Muscle of back (tissue), 13 donors: ENCODE results near the gene EGFLAM. TPM values are rescaled to one million over a fixed set of nuclear protein-coding genes. Genes with fewer than 3 reads are reported as not detected.

Experiments used
- DNase-seq, 3 donors: peaks; one replicate each; pipeline versions ENCODE4 v3.0.0 to v3.0.0-alpha.2; 2013
- long read RNA-seq, 9 donors: transcript quantifications; one replicate each; lab custom pipeline, GENCODE V29; 2026
- polyA plus RNA-seq, 10 donors: library from polyadenylated mRNA; unstranded; fragments of 120-200 nt; gene quantifications; one replicate each; pipeline ENCODE4 v1.2.1, GENCODE V29; 2013; ENCODE audit not compliant: insufficient read length in 10 of 10

The EGFLAM gene
- polyA plus RNA-seq = 10 to 100 TPM; 33.6 to 49.9 (median 45.7) TPM
- long read RNA-seq, donor 1, full-length matches to known transcripts = 11 of 11 reads
- long read RNA-seq, donor 1, partial matches to known transcripts = 0 of 11 reads
- long read RNA-seq, donor 1, other reads (novel, unspliced or antisense) = 0 of 11 reads
- long read RNA-seq, donor 2, transcript EGFLAM-205 (6 exons, 1,299 nt) = major isoform, 8 of 8 reads
- long read RNA-seq, donor 2, partial matches to known transcripts = 0 of 8 reads
- long read RNA-seq, donor 2, other reads (novel, unspliced or antisense) = 0 of 8 reads
- long read RNA-seq, donor 3 = 0 reads
- long read RNA-seq, donor 4, transcript EGFLAM-205 (6 exons, 1,299 nt) = major isoform, 7 of 8 reads
- long read RNA-seq, donor 4, partial matches to known transcripts = 0 of 8 reads
- long read RNA-seq, donor 4, other reads (novel, unspliced or antisense) = 0 of 8 reads
- long read RNA-seq, donor 5, transcript EGFLAM-205 (6 exons, 1,299 nt) = major isoform, 11 of 13 reads
- long read RNA-seq, donor 5, partial matches to known transcripts = 0 of 13 reads
- long read RNA-seq, donor 5, other reads (novel, unspliced or antisense) = 0 of 13 reads
- long read RNA-seq, donor 6, transcript EGFLAM-205 (6 exons, 1,299 nt) = major isoform, 14 of 16 reads
- long read RNA-seq, donor 6, partial matches to known transcripts = 0 of 16 reads
- long read RNA-seq, donor 6, other reads (novel, unspliced or antisense) = 0 of 16 reads
- long read RNA-seq, donor 7, full-length matches to known transcripts = 12 of 12 reads
- long read RNA-seq, donor 7, partial matches to known transcripts = 0 of 12 reads
- long read RNA-seq, donor 7, other reads (novel, unspliced or antisense) = 0 of 12 reads
- long read RNA-seq, donor 8, partial matches to known transcripts = 0 of 3 reads
- long read RNA-seq, donor 8, other reads (novel, unspliced or antisense) = 0 of 3 reads
- long read RNA-seq, donor 9, partial matches to known transcripts = 0 of 3 reads
- long read RNA-seq, donor 9, other reads (novel, unspliced or antisense) = 0 of 3 reads

DNA sequence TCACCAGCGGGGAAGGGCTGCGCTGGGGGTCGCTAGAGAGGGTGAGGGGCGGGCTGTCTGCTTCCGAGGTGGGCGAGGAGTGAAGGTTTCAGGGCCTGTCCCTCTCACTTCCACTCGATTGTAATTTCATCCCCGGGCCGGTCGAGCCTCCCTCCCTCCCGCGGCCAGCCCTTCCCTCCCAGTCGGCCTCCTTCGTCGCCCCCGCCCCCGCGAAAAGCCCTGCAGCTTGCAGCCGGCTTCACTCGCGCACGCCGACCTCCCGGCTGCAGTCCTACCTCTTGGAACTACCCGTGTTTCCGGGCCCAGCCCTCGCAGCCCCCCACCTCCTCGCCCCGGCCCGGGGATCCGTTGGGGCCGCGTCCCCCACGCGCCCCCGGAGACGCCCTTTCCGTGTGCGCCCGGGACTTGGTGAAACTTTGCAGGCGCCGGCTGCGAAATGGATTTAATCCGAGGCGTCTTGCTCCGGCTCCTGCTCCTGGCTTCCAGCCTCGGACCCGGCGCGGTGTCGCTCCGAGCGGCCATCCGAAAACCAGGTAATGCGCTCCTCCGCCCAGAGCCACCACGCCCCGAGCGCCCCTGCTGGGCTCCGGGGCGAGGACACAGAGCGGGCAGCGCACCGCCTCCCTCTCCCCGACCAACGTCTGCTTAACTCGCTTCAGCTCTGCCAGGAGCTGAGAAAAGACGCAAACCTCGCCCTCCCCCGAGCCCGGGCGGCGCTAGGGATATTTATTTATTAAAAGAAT, at the start of gene EGFLAM:
EGFLAM (plus strand) TSS at position 241 of the 743 bp plus-strand sequence; CDS start at position 437, 196 bp downstream.
- peak in 1 of 3 donors; percentile 68 for DNase-seq

DNA sequence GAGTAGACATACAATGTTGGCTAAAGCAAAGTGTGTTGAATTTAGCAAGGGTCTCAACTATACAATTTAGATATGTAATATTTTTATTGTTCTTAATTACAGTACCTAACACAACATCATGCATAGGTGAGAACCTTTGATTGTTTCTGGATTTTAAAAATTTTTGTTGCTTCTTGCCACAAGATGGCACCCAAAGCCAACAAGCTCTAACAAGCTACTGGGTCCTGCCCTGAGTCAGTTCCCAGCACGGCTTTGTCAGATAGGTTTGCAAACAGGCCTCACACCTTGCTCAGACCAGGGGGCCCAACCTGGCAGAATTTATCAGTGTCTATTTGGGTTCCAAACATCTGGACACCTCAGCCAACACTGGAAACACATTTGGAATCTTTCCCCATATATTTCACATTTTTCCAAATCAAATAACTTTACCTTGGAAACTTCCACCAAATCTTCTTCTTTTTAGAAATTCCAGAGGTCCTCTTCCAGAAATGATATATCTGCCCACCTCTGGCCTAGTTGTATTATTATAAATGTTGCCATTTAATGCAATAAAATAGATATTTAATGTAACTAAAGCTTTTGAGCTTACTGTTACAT, 49.5 kb upstream of the EGFLAM start:
- peak; percentile 4 to 50 (median 20) for DNase-seq

DNA sequence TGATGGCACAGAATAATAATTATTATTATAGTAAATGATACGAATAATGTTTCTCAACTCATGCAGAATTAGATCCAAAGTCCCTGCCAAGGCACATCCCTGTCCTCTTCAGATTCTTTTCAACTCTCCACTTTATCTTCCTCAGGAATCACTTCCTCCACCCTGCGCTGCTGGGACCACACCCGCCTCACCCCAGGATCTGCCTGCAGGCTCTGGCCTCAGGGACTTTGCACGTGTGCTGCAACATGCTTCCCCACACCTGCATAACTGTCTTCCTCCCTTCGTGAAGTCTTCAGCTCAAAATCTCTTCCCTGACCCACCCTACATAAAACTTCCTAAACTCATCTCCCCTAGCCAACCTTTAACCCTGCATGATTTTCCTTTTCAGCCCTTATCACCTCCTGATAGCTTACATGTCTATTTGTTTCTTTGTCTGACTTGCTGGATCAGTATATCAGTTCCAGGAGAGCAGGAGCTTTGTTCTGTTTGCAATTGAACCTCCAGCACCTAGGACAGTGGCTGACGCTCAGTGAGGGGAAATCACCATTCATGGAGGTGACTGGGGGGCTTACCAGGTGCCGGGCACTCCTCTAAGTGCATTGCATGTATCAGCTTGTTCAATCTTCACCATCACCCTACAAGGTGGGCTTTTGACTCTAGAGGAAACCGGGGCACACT, 47.5 kb upstream of the EGFLAM start:
- no peak for DNase-seq

DNA sequence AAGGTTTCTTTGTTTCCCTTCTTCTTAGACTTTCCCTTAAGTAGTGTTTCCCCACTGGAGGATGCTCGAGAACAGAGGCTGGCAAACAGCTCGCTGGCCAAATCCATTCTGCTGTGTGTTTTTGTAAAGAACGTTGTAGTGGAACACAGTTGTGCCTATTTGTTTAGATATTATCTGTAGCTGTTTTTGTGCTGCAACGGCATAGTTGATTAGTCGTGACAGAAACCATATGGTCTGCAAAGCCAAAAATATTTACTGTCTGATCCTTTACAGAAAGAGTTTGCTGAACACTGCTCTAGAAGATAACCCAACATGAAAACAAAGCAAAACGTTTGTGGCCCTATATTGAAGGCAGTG, 47.0 kb upstream of the EGFLAM start:
- no peak for DNase-seq

DNA sequence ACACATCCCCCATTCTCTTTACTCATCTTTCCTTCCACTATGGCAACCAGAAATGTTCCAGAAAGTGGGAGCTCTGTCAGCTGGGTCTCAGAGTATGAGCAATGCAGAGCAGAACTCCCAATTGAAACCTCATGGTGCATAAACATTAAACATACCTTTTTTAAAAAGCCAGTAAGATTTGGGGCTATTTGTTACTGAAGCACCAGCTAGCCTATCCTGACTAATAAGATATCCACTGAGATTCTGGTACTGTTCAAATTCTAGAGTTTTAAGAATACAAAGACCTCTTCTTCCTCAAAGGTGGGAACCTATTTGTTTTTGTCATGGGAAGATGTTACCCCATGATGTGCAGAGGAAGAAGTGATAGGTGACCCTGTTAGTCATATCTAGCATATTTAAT, 46.1 kb upstream of the EGFLAM start:
- no peak for DNase-seq

DNA sequence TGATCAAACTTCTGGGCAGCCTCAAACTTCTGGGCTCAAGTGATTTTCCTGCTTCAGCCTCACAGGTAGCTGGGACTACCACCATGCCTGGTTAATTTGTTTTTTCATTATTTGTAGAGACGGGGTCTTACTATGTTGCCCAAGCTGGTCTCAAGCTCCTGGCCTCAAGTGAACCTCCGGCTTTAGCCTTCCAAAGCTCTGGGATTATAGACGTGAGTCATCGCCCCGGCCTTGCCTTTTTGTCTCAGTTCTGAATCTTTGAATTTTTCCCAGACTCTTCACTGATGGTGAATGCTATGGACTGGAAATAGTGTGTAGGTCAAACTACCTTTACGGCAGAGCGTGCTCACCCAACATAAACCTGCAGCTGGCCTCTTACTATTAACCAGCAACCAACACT, 32.3 kb upstream of the EGFLAM start:
- DNase-seq = no peak

DNA sequence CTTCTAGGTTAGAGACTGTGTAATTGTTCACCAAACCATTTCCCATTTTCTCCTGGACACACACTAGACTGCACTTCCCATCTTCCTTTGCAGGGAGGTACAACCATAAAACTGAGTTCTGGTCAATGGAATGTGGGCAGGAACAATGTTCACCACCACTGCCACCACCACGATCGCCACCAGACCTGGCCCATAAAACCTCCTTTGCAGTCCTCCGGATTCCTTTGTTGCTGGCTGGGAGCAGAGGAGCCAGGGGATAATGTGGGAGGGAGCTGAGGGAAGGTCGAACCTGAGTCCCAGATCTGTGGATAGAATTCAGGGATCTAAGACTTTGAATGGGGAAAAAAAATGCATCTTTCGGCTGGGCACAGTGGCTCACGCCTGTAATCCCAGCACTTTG, 29.4 kb upstream of the EGFLAM start:
- DNase-seq = no peak

DNA sequence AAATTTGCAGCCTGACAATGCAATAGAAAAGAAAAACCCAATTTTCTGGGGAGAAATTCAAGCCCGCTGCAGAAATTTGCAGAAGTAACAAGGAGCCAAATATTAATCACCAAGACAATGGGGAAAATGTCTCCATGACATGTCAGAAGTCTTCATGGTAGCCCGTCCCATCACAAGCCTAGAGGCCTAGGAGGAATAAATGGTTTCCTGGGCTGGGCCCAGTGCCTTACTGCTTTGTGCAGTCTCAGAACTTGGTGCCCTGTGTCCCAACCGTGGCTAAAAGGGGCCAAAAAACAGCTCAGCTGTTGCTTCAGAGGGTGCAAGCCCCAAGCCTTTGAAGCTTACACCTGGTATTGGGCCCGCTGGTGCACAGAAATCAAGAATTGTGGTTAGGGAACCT, 23.6 kb upstream of the EGFLAM start:
- no peak for DNase-seq

DNA sequence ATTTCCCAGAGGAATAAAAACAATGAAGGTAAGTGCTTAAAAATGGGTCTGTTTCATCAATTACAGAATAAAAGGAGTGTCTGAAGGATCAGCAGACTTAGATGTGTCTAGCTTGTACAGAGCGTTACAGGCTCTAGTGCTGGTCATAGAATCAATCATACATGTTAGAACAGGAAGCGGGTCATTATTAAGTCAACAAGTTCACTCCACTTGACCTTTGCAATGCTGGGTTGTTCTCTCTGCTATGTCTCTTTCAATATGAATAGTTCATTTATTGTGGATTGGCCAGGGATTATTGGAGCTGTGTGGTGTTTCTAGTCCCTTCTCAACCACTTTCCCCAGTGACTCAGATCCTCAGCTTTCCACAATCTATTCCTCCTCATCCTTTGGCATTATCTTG, 20.7 kb upstream of the EGFLAM start:
- no peak for DNase-seq

DNA sequence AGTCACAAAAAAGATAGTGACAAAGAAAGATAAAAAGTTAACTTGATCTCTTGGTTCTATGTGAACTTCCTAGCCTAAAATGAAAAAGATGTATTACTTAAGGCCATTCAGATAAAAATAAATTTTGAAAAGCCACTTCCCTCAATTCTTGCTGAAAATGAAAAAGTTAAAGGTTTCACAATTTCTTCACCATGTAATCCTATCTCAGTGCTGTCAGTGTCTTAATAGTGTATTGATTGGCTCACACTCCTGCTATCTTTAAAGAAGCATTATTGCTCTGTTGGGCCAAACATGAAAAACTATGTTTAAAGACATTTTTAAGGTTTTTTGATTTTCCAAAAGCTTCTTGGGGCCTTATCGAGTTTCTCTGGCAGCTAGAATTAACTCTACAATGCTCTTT, 18.1 kb upstream of the EGFLAM start:
- no peak for DNase-seq

DNA sequence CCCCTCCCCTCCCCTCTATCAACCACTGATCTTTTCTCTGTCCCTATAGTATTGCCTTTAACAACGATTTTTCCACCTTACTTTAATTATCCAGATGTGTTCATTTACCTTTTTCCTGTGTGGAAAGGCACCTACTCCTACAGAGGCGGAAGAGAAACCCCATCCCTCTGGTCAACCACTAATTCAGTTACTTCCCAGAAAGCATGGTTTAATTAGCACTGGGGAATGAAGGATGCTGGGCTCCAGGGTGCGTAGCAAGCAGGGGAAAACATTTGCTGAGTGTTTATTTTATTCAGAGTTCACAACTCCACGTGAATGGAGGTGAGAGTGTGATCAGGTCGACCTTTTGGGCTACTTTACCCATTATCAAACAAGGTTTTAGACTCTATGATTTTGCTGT, 16.7 kb upstream of the EGFLAM start:
- no peak for DNase-seq

DNA sequence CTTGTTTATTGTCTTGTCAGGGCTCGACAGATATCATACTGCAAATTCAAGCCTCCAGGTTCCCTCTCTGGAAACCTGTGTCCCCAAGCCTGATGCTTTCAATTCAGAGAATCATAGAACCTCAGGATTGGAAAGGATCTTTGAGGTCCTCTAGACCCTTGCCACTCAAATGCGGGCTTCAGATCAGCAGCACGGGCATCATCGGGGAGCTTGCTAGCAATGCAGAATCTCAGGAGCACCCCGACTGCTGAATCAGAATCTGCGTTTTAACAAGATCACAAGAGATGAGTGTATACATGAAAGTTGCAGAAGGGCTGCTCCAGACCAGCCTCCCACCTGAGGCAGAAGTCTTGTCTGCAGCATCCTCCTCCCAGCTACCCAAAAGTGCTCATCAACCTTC, 13.1 kb upstream of the EGFLAM start:
- no peak for DNase-seq

DNA sequence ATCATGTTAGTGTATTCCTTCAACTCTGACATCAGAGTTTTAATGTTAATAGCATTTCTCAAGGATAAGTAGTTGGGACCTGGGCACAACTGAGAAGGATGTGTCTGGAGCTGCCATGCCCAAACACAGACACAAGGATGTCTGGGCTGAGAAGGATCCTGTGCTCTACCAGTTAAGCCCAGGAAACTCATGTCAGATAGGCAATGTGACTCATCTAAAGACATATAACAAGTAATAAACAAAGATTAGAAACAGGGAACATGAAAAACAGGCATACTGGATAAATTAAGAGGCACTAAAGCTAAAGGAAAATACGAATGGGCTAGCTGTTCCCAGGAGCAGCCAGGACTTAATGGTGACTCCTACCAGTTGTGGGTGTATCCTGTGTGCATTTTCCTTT, 9.1 kb upstream of the EGFLAM start:
- no peak for DNase-seq

DNA sequence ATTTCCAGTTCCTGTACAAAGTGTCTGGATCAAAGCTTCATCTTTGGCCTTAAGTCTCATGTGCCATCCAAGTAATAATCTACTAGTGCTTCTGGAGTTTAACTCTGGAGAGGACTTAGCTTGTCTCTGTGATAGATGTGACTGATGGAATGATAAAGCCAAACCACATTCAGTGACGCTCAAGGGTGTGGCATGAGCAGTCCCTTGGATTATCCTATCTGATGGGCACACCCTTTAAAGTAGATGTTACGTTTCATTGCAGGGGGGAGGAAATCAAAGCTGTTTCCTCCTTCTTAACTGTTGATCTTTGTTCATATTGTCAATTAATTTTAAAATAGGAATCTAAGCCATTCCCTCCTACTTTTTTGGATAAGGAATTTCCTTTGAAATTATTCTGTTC, 8.5 kb upstream of the EGFLAM start:
- no peak for DNase-seq

DNA sequence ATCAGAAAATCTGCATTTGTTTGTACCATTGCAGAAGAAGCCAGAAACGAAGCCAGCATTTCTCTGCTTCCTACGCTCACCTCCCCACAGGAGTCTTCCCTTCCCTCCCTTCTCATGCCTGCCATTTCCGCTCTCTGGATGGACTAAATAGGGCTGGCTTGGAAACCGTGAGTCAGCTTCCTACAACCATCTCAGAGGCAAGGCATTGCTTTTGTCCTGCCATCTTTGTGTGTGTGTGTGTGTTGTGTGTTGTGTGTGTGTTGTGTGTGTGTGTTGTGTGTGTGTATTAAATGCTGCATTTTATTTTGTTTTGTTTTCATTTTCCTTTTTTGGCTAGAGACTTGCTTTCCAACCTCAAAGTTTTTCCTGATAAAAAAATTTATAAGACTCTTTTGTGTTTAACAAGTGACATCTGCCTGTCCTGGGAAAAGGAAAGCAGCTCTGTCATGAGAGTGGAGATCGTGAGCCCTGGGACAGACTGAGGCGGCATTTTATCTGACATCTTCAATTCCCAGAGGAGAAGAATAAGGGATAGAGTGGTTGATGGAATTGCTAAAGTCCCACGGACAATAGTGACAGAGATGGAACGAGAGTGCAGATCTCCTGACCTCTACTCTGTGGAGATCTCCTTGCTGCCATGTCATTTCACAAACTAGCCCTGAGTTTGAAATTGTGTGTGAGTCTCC, 7.5 kb upstream of the EGFLAM start:
- no peak for DNase-seq

DNA sequence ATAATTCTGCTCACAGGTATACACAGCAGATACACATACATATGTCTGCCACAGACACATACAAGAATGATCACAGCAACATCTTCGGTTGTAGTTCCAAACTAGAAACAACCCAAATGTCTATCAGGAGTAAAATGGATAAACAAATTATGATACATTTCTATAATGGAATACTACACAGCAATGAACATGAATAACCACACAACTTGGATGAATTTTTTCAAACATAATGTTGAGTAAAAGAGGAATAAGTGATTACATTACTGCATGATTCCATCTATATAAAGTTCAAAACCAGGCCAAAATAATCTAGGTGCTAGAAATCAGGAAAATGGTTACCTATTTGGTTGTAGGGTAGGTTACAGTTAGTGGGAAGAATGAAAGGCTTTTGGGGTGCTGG, 4.6 kb upstream of the EGFLAM start:
- no peak for DNase-seq

DNA sequence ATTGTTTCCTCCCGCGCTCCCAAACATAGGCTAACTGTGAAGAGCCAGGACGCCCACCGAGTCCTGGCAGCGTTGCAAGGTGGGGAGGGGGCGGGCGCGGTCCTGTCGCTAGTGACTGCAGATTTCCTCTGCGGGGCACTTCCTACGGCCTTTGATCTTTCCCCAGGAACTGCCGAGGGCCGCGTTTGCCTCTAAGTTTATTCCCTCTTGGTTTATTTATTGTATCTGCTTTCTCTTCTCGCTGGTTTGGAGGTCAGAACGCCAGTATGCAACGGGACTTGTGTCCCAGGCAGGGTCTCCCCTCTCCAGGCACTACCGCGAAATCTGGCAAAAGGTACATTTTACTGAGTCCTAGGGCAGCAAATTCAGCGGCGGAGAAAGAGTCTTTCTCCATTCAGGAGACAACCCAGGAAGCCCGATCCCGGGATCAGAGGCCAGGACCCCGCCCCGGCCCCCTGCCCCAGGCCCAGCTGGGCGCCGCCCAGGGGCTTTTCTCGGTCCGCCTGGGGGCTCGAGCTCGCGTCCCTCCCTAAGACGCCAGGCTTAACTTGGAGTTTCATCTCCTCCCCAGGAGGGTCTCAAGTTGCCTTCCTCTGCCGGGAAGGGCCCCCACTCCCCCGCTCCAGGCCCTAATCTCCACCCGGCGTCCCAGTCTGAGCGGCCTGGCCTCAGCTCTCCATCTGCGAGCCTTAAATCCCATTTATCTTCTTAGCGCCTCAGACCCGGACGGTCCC, 884 bp upstream of the EGFLAM start:
- DNase-seq = peak in 1 of 3 donors; percentile 31

DNA sequence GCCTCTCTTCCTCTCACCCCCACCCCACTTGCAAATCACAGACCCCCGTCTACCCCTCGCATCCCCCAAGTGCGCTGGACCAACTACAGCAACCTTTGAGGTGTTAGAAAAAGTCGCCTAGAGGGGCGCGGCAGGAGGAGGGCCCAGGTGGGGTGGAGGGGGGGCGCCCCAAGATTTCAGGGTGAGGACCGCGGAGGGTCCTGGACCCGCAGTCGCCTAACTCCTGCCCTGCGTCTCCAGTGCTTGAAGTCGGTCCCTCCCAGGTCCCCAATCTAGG, 379 bp upstream of the EGFLAM start:
- no peak for DNase-seq

DNA sequence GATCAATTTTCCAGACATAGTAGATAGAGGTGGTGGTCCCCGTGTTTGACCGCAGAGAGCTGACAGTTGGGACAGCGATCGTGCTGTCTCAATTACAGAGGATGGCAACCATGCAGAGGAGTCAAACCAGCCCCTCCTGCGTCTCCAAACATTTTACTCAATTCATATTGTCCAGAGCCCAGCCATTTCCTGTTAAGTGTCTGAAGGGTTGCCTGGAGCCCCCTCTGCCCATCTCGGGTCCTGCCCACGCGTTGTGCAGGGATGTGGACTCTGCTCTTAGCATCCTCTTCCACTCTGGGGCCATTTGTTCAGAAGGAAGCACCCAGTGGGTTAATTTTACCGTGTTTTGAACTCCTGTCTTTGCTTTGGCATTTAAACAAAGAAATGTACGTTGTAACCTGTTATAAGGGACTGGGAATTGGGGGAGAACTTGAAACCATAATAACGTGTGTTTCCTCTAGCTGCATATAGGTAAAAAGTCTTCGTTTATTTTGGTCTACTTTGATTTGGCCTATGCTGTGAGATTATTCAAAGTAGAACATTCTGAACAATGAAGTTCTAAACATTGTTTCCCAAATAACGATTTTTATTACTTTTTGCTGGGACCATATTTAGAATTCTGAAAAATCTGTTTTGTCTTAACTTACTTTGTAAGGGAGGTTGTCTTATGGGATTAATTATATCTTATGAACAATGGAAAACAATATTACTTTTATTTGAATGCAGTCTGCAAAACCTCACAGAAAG, 876 bp downstream of the EGFLAM start:
- peak in 1 of 3 donors; percentile 32 for DNase-seq
